ENCODE measurements around the gene CFAP99. TPM values are rescaled to one million over a fixed set of nuclear protein-coding genes. Genes with fewer than 3 reads are reported as not detected.
A peak's percentile ranks its signal among the peaks of the same experiment; 100 is the strongest.

The CFAP99 gene
- total and polyA plus RNA-seq, 9 of the 15 experiments (the other 6 are each of a cell fraction or from before 2014, with no cell fraction given), result 0.07 to 0.18 (median 0.09) TPM; not detected in 6

GRCh38 chr4:2441393-2442174 lies 22.8 kb downstream of the CFAP99 start (continued):
- TF ChIP-seq YY1 (IDR thresholded peaks at IDR 0.05; ENCODE audit: borderline replicate concordance in 1 of 3, control insufficient read depth in 1 of 3, extremely low read depth in 1 of 3, insufficient read depth in 3 of 3, insufficient read length in 1 of 3, insufficient replicate concordance in 2 of 3, low read depth in 1 of 3, low read length in 2 of 3), result peak in 2 of 3 experiments; percentile 55 to 69
- TF ChIP-seq, protein P1, sequence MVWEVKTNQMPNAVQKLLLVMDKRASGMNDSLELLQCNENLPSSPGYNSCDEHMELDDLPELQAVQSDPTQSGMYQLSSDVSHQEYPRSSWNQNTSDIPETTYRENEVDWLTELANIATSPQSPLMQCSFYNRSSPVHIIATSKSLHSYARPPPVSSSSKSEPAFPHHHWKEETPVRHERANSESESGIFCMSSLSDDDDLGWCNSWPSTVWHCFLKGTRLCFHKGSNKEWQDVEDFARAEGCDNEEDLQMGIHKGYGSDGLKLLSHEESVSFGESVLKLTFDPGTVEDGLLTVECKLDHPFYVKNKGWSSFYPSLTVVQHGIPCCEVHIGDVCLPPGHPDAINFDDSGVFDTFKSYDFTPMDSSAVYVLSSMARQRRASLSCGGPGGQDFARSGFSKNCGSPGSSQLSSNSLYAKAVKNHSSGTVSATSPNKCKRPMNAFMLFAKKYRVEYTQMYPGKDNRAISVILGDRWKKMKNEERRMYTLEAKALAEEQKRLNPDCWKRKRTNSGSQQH (CRISPR knock-in tag; IDR thresholded peaks at IDR 0.05), result no peak
- 0 out of 2 replicates have a peak, but pooled peaks have one; percentile 40 for TF ChIP-seq SMAD4 (CRISPR knock-in tag; conservative IDR thresholded peaks at IDR 0.05)
- TF ChIP-seq ZNF507 (tag; conservative IDR thresholded peaks at IDR 0.05), result no peak
- TF ChIP-seq ZNF217 (CRISPR knock-in tag; IDR thresholded peaks at IDR 0.05), result no peak
- no peak for TF ChIP-seq ZNF668 (CRISPR knock-in tag; IDR thresholded peaks at IDR 0.05)
- no peak for TF ChIP-seq STAT5B (CRISPR knock-in tag; IDR thresholded peaks at IDR 0.05)
- peak; percentile 95 for TF ChIP-seq ZBTB7A (IDR thresholded peaks at IDR 0.05; ENCODE audit: borderline replicate concordance, control insufficient read depth, low read depth, low read length)
- TF ChIP-seq TRIM24 (IDR thresholded peaks at IDR 0.05), result no peak
- TF ChIP-seq, protein P2, sequence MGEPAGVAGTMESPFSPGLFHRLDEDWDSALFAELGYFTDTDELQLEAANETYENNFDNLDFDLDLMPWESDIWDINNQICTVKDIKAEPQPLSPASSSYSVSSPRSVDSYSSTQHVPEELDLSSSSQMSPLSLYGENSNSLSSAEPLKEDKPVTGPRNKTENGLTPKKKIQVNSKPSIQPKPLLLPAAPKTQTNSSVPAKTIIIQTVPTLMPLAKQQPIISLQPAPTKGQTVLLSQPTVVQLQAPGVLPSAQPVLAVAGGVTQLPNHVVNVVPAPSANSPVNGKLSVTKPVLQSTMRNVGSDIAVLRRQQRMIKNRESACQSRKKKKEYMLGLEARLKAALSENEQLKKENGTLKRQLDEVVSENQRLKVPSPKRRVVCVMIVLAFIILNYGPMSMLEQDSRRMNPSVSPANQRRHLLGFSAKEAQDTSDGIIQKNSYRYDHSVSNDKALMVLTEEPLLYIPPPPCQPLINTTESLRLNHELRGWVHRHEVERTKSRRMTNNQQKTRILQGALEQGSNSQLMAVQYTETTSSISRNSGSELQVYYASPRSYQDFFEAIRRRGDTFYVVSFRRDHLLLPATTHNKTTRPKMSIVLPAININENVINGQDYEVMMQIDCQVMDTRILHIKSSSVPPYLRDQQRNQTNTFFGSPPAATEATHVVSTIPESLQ (CRISPR knock-in tag; IDR thresholded peaks at IDR 0.05), result no peak
- peak; percentile 67; the same call in 1 of the 2 replicates for TF ChIP-seq GABPB1 (CRISPR knock-in tag; IDR thresholded peaks at IDR 0.05)
- no peak for TF ChIP-seq RBM17 (IDR thresholded peaks at IDR 0.05; ENCODE audit: borderline replicate concordance, low read depth, low read length)
- no peak for TF ChIP-seq ZNF398 (CRISPR knock-in tag; IDR thresholded peaks at IDR 0.05)
- no peak for TF ChIP-seq PBX2 (CRISPR knock-in tag; IDR thresholded peaks at IDR 0.05; ENCODE audit: low read depth)
- no peak for TF ChIP-seq PBX2 (tag; conservative IDR thresholded peaks at IDR 0.05; ENCODE audit: low read depth)
- no peak for TF ChIP-seq FOXJ2 (tag; IDR thresholded peaks at IDR 0.05)
- TF ChIP-seq MAFK (IDR thresholded peaks at IDR 0.05; ENCODE audit: low read length), result no peak

Data from K562 (cell line).